Measurements from ENCODE around the gene CEP41. TPM values are rescaled to one million over a fixed set of nuclear protein-coding genes. Genes with fewer than 3 reads are reported as not detected.

Gene CEP41
- total and polyA plus RNA-seq, 2 of the 13 experiments (the other 11 are each of a cell fraction or from before 2014, with no cell fraction given) = 8.7 to 9.0 TPM

DNA sequence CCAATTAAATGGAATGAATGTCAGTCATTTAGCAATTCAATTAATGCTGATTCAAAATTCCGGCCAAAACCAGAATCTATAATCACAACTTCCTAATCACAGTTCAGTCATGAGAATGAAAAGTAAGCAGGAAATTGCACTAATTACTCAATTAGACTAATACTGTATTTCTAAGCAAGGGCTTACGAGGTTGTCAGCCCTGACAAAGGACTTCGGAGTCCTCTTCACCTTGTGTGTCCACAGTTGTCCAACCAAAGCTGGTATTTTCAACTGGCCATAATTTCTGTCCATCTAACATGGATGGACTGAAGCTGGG lies 43.1 kb downstream of the CEP41 start (continued):
- TF ChIP-seq HOXA5 (CRISPR knock-in tag; IDR thresholded peaks at IDR 0.05) (no peak), CENPX (CRISPR knock-in tag; IDR thresholded peaks at IDR 0.05) (no peak)

DNA sequence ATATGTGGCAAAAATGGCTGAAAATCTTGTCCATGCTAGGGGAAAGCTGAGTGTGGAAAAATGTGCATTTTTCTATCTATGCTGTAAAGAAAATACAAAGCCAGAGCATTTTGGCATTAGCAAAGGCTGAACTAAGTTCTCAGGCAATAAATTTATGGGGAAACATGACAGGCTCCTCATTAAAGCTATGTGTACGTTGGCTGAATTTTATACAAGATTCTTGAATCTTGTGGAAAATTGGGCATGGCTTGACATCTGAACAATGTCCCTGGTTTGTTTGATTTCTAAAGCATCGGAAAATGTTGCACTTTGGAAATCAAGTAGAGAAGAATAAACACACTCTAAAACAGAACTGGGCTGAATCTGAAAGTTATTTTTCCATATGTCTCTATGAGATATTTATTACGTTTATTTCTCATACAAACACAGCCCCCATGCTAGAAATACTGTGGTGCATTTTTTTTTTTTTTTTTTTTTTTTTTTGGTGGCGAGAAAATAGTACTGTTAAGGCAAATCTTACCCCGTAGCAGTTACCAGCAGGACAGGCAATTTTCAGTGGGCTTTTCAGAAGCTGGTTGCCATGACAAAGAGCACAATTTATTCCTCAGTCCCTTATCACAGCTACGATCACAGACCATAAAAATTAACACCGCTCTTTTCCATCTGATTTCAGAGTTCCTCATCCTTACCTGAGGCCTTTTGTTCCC lies 43.6 kb downstream of the CEP41 start:
- CTCF ChIA-PET (ENCODE audit: low intra/inter-chr PET ratio, low total read pairs) = no interaction called here
- in situ Hi-C loops (cut with HindIII; ENCODE audit: extremely low pct_ligation_motif_present, low pct_unique_long_range_greater_than_20kb) = no loop called here
- H3K36me3 ChIP-seq (replicated peaks in 1 of 2; ENCODE audit: control insufficient read depth in 1 of 2, insufficient read depth in 2 of 2, low read length in 2 of 2) = no peaks in the 10 kb centered on the region
- no peak for DNase-seq (ENCODE audit: low spot score)
- TF ChIP-seq, protein P1, sequence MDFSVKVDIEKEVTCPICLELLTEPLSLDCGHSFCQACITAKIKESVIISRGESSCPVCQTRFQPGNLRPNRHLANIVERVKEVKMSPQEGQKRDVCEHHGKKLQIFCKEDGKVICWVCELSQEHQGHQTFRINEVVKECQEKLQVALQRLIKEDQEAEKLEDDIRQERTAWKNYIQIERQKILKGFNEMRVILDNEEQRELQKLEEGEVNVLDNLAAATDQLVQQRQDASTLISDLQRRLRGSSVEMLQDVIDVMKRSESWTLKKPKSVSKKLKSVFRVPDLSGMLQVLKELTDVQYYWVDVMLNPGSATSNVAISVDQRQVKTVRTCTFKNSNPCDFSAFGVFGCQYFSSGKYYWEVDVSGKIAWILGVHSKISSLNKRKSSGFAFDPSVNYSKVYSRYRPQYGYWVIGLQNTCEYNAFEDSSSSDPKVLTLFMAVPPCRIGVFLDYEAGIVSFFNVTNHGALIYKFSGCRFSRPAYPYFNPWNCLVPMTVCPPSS (IDR thresholded peaks at IDR 0.05) = no peak
- 0 out of 4 replicates have a peak, but pooled peaks of 1 of the 2 experiments have one; percentile 11 for TF ChIP-seq MAFK (conservative IDR thresholded peaks at IDR 0.05 in 1 of 2, IDR thresholded peaks at IDR 0.05 in 1 of 2; ENCODE audit: low read length in 2 of 2)
- no peak for TF ChIP-seq TBP (CRISPR knock-in tag; IDR thresholded peaks at IDR 0.05)
- no peak for TF ChIP-seq TCF7 (IDR thresholded peaks at IDR 0.05; ENCODE audit: low read depth)
- TF ChIP-seq, protein P2, sequence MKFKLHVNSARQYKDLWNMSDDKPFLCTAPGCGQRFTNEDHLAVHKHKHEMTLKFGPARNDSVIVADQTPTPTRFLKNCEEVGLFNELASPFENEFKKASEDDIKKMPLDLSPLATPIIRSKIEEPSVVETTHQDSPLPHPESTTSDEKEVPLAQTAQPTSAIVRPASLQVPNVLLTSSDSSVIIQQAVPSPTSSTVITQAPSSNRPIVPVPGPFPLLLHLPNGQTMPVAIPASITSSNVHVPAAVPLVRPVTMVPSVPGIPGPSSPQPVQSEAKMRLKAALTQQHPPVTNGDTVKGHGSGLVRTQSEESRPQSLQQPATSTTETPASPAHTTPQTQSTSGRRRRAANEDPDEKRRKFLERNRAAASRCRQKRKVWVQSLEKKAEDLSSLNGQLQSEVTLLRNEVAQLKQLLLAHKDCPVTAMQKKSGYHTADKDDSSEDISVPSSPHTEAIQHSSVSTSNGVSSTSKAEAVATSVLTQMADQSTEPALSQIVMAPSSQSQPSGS (CRISPR knock-in tag; IDR thresholded peaks at IDR 0.05) = no peak
- TF ChIP-seq ZFYVE20 (CRISPR knock-in tag; IDR thresholded peaks at IDR 0.05; ENCODE audit: borderline replicate concordance, low read depth) = no peak
- no peaks in the 10 kb centered on the region for H3K27me3 ChIP-seq (ENCODE audit: control insufficient read depth in 1 of 2, insufficient read depth in 2 of 2, low read length in 2 of 2)
- H3K9ac ChIP-seq (ENCODE audit: insufficient read depth, low read depth, low read length) = no peak overlapping the region
- H3K4me3 ChIP-seq (replicated peaks in 1 of 3; ENCODE audit: insufficient read depth in 1 of 3, low read depth in 2 of 3, low read length in 3 of 3) = no peak overlapping the region
- no peak overlapping the region for H3K27ac ChIP-seq (ENCODE audit: extremely low read length, insufficient read depth, low read length)
- H3K9me3 ChIP-seq (ENCODE audit: low read length) = no peaks in the 10 kb centered on the region
- H2AFZ ChIP-seq (ENCODE audit: low read length) = no peak overlapping the region
- no peak for ATAC-seq
- H4K20me1 ChIP-seq (ENCODE audit: insufficient read depth, low read length) = no peaks in the 10 kb centered on the region
- H3K4me2 ChIP-seq (ENCODE audit: low read depth, low read length) = no peak overlapping the region
- intact Hi-C loops (cut with micrococcal nuclease; ENCODE audit: unreplicated experiment) = no loop called here
- POLR2A ChIA-PET = no interaction called here
- no peaks in the 10 kb centered on the region for H3K4me1 ChIP-seq (ENCODE audit: insufficient read depth, low read length)
- no peak for FAIRE-seq
- 76% methylated on average over 7 of the region's 7 CpGs for WGBS (ENCODE audit: low lambda C conversion rate)
- H3K79me2 ChIP-seq (ENCODE audit: insufficient read depth, low read length) = no peaks in the 10 kb centered on the region
- no TSS peak for BruUV-seq (replicated peaks)

Measured in HepG2 (cell line).